NCI-H748 (cell line): ENCODE results near the gene NKX6-1.

ENCODE experiments used
- DNase-seq: peaks from one replicate; lab custom pipeline; 2025; ENCODE audit not compliant: unreplicated experiment; lab: John Stamatoyannopoulos, UW

NKX6-1 gene

DNA sequence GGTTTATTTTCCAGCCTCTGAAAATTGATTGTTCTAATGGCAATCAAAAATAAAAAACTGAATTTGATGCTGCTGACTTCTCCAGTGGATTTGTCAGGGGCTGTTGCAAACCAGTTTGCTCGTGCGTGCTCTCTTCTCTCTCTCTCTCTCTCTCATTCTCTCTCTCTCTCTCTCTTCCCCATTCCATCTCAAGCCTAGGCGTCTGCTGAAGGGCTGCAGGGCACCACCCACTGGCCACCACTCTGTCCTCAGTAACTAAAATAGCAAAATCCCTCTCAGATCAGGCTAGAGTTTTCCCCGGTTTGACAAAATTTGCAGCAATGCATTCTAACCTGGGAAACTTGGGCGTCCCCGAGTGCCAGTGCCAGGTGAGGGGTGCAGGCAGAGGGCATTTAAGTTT is 19.4 kb downstream of the NKX6-1 start:
- no peak for DNase-seq

DNA sequence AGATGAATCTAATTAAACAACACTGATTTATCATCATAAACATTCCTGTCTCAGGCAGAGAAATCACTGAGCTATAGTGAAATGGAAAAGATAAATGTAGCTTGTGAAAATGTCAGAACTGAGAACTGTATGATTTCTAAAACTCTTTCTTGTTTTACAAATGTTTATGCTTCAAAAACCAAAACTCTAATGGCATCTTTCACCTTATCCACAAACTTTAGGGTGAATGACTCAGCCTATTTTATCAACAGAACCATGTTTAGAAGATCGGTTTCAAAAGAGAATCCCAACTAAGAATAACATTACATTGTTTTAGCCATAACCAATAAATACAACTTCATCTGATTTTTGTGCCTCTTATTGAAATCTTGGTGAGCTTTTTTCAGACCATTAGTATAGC is 21.4 kb downstream of the NKX6-1 start:
- no peak for DNase-seq

GRCh38 chr4:84474107-84474506 is 25.0 kb downstream of the NKX6-1 start:
- DNase-seq, result peak; percentile 40

DNA sequence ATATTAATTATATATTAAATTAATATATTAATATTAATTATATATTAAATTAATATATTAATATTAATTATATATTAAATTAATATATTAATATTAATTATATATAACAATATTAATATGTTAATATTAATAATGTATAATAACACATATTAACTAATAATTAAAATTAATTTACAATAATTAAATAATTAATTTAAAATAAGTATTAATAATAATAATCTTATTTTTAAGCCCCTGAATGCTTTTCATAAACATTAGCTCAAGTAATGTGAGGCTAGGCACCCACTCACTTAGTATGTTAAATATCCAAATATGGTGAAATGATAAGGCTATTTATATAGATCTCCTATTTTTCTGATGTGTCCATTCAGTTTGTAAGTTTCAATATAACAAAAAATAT is 26.9 kb downstream of the NKX6-1 start:
- DNase-seq, result no peak

DNA sequence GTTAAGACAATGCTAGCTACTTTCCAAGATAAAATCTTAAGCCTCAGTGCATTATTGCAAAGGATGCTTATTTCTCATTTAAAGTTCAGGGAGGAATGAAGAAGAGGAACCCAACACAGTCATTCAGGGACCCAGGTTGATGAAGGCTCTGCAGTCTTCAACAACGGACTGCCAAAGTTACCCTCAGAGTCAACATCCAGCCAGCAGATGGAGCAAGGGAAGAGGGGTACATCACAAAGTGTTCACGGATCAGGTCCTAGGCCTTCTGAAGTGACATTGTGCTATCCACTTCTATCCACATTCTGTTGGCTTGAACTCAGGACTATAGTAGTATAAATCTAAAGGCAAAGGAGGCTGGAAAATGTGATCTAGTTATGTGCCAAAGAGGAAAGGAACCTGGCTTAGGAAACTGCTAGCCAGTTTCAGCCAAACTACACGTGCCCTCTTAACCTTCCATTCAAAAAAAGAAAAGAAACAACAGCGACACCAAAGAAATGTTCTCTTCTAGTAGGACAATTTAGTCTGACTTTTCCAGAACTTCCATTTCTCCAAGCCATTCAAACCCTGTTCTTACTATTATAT is 28.8 kb downstream of the NKX6-1 start:
- peak; percentile 1 for DNase-seq

DNA sequence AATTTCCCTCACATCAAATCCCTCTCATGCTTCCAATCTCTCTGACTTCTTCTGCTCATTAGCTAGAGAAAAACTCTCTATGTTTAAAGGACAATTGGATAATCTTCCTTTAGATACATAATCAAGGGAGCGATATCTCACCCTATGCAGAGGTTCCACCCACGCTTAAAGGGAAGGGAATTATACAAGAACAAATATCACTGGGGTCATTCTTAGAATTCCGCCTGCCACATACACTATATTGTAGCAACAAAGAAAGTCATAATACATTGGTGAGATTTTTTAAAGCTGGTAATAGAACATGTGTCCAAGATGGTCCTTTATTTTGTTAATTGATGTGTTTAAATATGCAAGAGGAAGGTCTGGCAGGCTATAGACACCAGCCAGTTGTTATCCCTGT is 31.5 kb downstream of the NKX6-1 start:
- no peak for DNase-seq

- no peak for DNase-seq
Observed at GRCh38 chr4:84459783-84460182, 39.3 kb downstream of the NKX6-1 start.

DNA sequence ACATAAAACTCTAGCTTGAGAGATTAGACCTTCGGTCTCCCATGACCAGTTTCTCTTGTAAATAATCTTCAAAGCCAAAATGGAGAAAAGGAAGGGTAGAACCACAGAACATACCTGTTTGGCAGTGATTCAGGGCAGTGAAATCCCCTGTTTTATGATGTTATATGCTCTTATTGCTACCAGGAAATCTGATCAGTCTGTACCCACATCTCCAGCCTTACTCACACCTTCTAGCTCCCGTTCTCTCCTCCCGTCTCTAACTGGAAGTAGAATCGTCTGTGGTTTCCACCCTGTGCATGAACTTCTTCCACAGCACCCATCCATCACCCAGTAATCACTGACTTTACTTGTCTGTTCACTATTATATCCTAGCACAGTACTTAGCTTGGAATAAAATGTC is 42.9 kb downstream of the NKX6-1 start:
- no peak for DNase-seq

GRCh38 chr4:84455697-84456096 is 43.4 kb downstream of the NKX6-1 start:
- DNase-seq, result no peak

GRCh38 chr4:84451546-84451945 is 47.5 kb downstream of the NKX6-1 start:
- peak; percentile 43 for DNase-seq

GRCh38 chr4:84443523-84443922 is 55.6 kb downstream of the NKX6-1 start:
- no peak for DNase-seq

- no peak for DNase-seq
Observed at GRCh38 chr4:84442778-84443177, 56.3 kb downstream of the NKX6-1 start.
